Measurements from ENCODE around the gene ATG7.

GRCh38 chr3:11606090-11606784 is 334.0 kb downstream of the ATG7 start:
- TF ChIP-seq CTCF (conservative IDR thresholded peaks at IDR 0.05; ENCODE audit: low read length) = no peak
- TF ChIP-seq EZH2phosphoT487 (IDR thresholded peaks at IDR 0.05; ENCODE audit: borderline replicate concordance, low read depth, low read length) = no peak

Data from OCI-LY7 (cell line).